ENCODE measurements around the gene FLNB. TPM values are rescaled to one million over a fixed set of nuclear protein-coding genes. Genes with fewer than 3 reads are reported as not detected.

The FLNB gene
- total and polyA plus RNA-seq, 2 of the 8 experiments (the other 6 are each of a cell fraction or from before 2014, with no cell fraction given): 72.3 to 118 TPM

DNA sequence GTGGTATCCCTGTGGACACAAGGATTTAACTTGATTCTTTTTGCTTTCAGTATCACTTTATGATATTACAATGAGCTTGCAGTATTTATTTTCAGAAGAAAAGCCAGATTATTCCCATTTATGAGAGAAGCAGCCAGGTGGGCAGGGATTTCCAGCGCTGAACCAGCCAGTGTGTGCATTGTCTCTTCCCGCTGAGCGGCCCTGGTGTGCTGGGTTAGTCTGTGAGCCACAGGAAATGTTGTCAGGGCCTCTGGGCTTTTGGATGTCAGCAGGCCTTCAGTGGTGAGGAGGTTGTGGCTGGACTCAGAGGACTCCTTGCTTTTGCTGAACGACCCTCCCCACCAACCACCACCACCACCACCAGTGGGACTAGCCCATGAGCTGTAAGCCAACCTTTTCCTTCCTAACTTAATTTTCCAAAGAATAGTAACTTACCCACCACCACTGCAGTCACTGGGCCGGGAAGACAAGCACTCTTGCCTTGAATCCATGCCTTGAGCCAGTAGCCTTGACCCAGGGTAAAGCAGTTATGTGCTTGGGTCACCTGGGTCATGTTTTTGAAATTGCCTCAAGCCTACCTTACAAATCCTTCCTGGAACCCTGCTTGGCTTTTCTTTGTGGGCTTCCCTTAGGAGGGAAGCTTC lies 33.1 kb downstream of the FLNB start:
- Histone ChIP-seq H3K9me3 (ENCODE audit: insufficient read depth in 2 of 2, low read depth in 1 of 2, low read length in 1 of 2) (no peaks in the 10 kb centered on the region), H3K27ac (ENCODE audit: low read depth, low read length) (peak overlapping the region; percentile 55; the same call in 1 of the 2 replicates), H3K79me2 (ENCODE audit: control insufficient read depth in 1 of 2, insufficient read depth in 2 of 2, low read length in 2 of 2) (peaks cover 0 to 82% of the 10 kb centered on the region in 2 experiments; a peak in 2 of 4 replicates), H3K36me3 (ENCODE audit: control insufficient read depth in 2 of 4, insufficient read depth in 4 of 4, low read length in 3 of 4) (no peaks in the 10 kb centered on the region), H3K23ac (ENCODE audit: insufficient read length) (no peak overlapping the region), H3K56ac (replicated peaks; ENCODE audit: insufficient read length, low read depth, low read length) (no peak overlapping the region), H3K23me2 (ENCODE audit: low read depth, low read length) (no peaks in the 10 kb centered on the region), H3K9ac (replicated peaks in 1 of 4; ENCODE audit: extremely low read depth in 1 of 4, low read depth in 3 of 4, low read length in 3 of 4) (no peak overlapping the region; a peak in 1 of 7 replicates), H3K4me2 (ENCODE audit: insufficient read depth in 1 of 2, low read depth in 2 of 2, low read length in 2 of 2) (peak overlapping the region; percentile 11 to 30; a peak in 2 of 4 replicates), H2BK15ac (ENCODE audit: low read length) (no peak overlapping the region), H4K8ac (ENCODE audit: extremely low read depth, insufficient read depth, low read length) (no peak overlapping the region), H4K20me1 (replicated peaks in 1 of 2; ENCODE audit: control insufficient read depth in 1 of 2, insufficient read depth in 2 of 2, low read length in 2 of 2) (peaks cover 3 to 9% of the 10 kb centered on the region in 2 experiments), H3K14ac (ENCODE audit: insufficient read length) (no peak overlapping the region), H2BK5ac (ENCODE audit: low read depth, low read length) (peak overlapping the region; percentile 89), H4K5ac (ENCODE audit: insufficient read length, low read depth, low read length) (no peak overlapping the region), H2BK12ac (ENCODE audit: low read depth, low read length) (peak overlapping the region; percentile 28; the same call in 1 of the 2 replicates), H3K4ac (replicated peaks; ENCODE audit: insufficient read length, low read depth, low read length) (peak overlapping the region; percentile 93), H3K27me3 (replicated peaks in 1 of 4; ENCODE audit: control insufficient read depth in 3 of 4, extremely low read depth in 1 of 4, insufficient read depth in 3 of 4, low read length in 3 of 4) (no peaks in the 10 kb centered on the region), H3K18ac (ENCODE audit: extremely low read depth, low read length) (no peak overlapping the region), H3K4me1 (replicated peaks in 1 of 4; ENCODE audit: control insufficient read depth in 3 of 4, insufficient read depth in 4 of 4, low read length in 3 of 4) (peaks cover 23 to 48% (median 38%) of the 10 kb centered on the region in 4 experiments), H3K79me1 (ENCODE audit: low read depth, low read length) (peaks cover 17% of the 10 kb centered on the region; the same call in 1 of the 2 replicates), H2AK5ac (ENCODE audit: low read depth, low read length) (peak overlapping the region; percentile 98; the same call in 1 of the 2 replicates), H2BK20ac (ENCODE audit: low read length) (peak overlapping the region; percentile 26; the same call in 1 of the 2 replicates), H2AFZ (ENCODE audit: low read length) (no peak overlapping the region), H3K4me3 (ENCODE audit: extremely low read depth in 1 of 4, insufficient read depth in 2 of 4, low read depth in 3 of 4, low read length in 4 of 4) (no peak overlapping the region), H2BK120ac (replicated peaks; ENCODE audit: low read depth, low read length) (peak overlapping the region; percentile 96), H4K91ac (replicated peaks; ENCODE audit: insufficient read length, low read length) (peak overlapping the region; percentile 86)
- ChIA-PET CTCF (ENCODE audit: partially characterized antibody) (interaction anchor here (0.6 to 4.1 kb wide), 12 partner anchors 8 to 126 kb away, joined by 3 to 14 read pairs (median 5); no protein-coding TSS in a partner anchor), POLR2A (ENCODE audit: partially characterized antibody) (interaction anchor here (0.7 to 2.6 kb wide), 10 partner anchors 9 to 33 kb away, joined by 3 to 12 read pairs (median 4); partner anchors contain the start of gene FLNB)
- 73% methylated on average over 5 of the region's 5 CpGs; no CpG with 5 or more reads in 1 of the 2 experiments for WGBS, 2 experiments (ENCODE audit: extremely low coverage in 1 of 2, insufficient coverage in 1 of 2, insufficient read length in 1 of 2, insufficient replicate concordance in 2 of 2, low coverage in 1 of 2, low lambda C conversion rate in 2 of 2, missing lambda C conversion rate in 1 of 2)
- DNase-seq (ENCODE audit: low read depth in 1 of 2, low spot score in 2 of 2) (peak in 1 of 2 experiments; percentile 47), FAIRE-seq (peak; percentile 55)
- TF ChIP-seq, protein P1, sequence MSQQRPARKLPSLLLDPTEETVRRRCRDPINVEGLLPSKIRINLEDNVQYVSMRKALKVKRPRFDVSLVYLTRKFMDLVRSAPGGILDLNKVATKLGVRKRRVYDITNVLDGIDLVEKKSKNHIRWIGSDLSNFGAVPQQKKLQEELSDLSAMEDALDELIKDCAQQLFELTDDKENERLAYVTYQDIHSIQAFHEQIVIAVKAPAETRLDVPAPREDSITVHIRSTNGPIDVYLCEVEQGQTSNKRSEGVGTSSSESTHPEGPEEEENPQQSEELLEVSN (IDR thresholded peaks at IDR 0.05): no peak
- TF ChIP-seq SP1 (IDR thresholded peaks at IDR 0.05; ENCODE audit: low read depth, low read length): no peak
- no peak for TF ChIP-seq HDAC6 (IDR thresholded peaks at IDR 0.05; ENCODE audit: low read depth, low read length)
- TF ChIP-seq RAD21 (IDR thresholded peaks at IDR 0.05 in 1 of 2, conservative IDR thresholded peaks at IDR 0.05 in 1 of 2; ENCODE audit: low read depth in 2 of 2, low read length in 2 of 2): no peak
- TF ChIP-seq, protein P2, sequence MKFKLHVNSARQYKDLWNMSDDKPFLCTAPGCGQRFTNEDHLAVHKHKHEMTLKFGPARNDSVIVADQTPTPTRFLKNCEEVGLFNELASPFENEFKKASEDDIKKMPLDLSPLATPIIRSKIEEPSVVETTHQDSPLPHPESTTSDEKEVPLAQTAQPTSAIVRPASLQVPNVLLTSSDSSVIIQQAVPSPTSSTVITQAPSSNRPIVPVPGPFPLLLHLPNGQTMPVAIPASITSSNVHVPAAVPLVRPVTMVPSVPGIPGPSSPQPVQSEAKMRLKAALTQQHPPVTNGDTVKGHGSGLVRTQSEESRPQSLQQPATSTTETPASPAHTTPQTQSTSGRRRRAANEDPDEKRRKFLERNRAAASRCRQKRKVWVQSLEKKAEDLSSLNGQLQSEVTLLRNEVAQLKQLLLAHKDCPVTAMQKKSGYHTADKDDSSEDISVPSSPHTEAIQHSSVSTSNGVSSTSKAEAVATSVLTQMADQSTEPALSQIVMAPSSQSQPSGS (IDR thresholded peaks at IDR 0.05; ENCODE audit: low read length): no peak
- no peak for TF ChIP-seq RXRA (IDR thresholded peaks at IDR 0.05; ENCODE audit: insufficient read depth, low read depth, low read length)
- TF ChIP-seq KDM1A (IDR thresholded peaks at IDR 0.05; ENCODE audit: borderline replicate concordance, low read length): no peak
- TF ChIP-seq BACH1 (IDR thresholded peaks at IDR 0.05; ENCODE audit: low read length): no peak
- TF ChIP-seq CTBP2 (IDR thresholded peaks at IDR 0.05; ENCODE audit: borderline replicate concordance, insufficient read depth, insufficient read length, low read length): no peak
